Small intestine (tissue), 7 donors: ENCODE results near the gene PRRT3. TPM values are rescaled to one million over a fixed set of nuclear protein-coding genes. Genes with fewer than 3 reads are reported as not detected.

ENCODE experiments used
- DNase-seq, 2 donors: peaks; one replicate each; pipeline versions ENCODE4 v3.0.0 to v3.0.0-alpha.2; 2013
- FAIRE-seq: peaks from 2 replicates; lab custom pipeline; 2012; peaks lifted over from hg19 to GRCh38; lab: Jason Lieb, UNC
- H3K27ac ChIP-seq, 3 donors: one replicate each; pipeline ENCODE4 v1.5.1; 2013; ENCODE audit warnings: low read length in 2 of 3, mild to moderate bottlenecking in 2 of 3, control low read depth in 1 of 3, inconsistent platforms in 1 of 3, low read depth in 1 of 3, moderate library complexity in 1 of 3
- H3K27me3 ChIP-seq, 3 donors: one replicate each; pipeline ENCODE4 v1.6.1; 2013; ENCODE audit warnings: low read length in 3 of 3, inconsistent platforms in 1 of 3; ENCODE audit not compliant: control insufficient read depth in 3 of 3, insufficient read depth in 3 of 3
- H3K36me3 ChIP-seq, 3 donors: one replicate each; pipeline ENCODE4 v1.6.1; 2013; ENCODE audit warnings: low read length in 3 of 3, inconsistent platforms in 1 of 3, low read depth in 1 of 3, mild to moderate bottlenecking in 1 of 3, moderate library complexity in 1 of 3; ENCODE audit not compliant: control insufficient read depth in 3 of 3, insufficient read depth in 2 of 3
- H3K4me1 ChIP-seq, 3 donors: one replicate each; pipeline ENCODE4 v1.6.1; 2013; ENCODE audit warnings: low read length in 2 of 3, inconsistent platforms in 1 of 3, low read depth in 1 of 3, mild to moderate bottlenecking in 1 of 3, moderate library complexity in 1 of 3; ENCODE audit not compliant: control insufficient read depth in 3 of 3, insufficient read depth in 2 of 3
- H3K4me3 ChIP-seq, 3 donors: one replicate each; pipeline ENCODE4 v1.5.1; 2013; ENCODE audit warnings: low read length in 3 of 3, control low read depth in 1 of 3, inconsistent platforms in 1 of 3, low read depth in 1 of 3, mild to moderate bottlenecking in 1 of 3, moderate library complexity in 1 of 3
- H3K9me3 ChIP-seq, 2 donors: one replicate each; pipeline ENCODE4 v1.6.1; 2013; ENCODE audit warnings: low read depth in 1 of 2, low read length in 1 of 2; ENCODE audit not compliant: control insufficient read depth in 2 of 2, insufficient read depth in 1 of 2
- WGBS, 3 donors: extraction: QIAGEN DNeasy Blood & Tissue Kit; methylation state at CpG; one replicate each; pipeline ENCODE4 v1.1.7; 2013; 5-methylcytosine and 5-hydroxymethylcytosine counted together
- polyA plus RNA-seq, 4 donors: library from polyadenylated mRNA; stranded (reverse) in 3 of 4; unstranded in 1 of 4; fragments of 200-250 nt in 3 of 4; fragments of 120-200 nt in 1 of 4; gene quantifications; one replicate each; pipeline versions ENCODE4 v1.2.1 to v1.2.3, GENCODE V29; 2013
- donor health status: healthy with polysubstance abuse.
- donor health status: control.
- donor health status: control.
- donor health status: Bipolar disorder and iron deficiency.
- donor health status: healthy.

The PRRT3 gene
- polyA plus RNA-seq, 4 donors = 0.45 to 1.3 (median 0.82) TPM

DNA sequence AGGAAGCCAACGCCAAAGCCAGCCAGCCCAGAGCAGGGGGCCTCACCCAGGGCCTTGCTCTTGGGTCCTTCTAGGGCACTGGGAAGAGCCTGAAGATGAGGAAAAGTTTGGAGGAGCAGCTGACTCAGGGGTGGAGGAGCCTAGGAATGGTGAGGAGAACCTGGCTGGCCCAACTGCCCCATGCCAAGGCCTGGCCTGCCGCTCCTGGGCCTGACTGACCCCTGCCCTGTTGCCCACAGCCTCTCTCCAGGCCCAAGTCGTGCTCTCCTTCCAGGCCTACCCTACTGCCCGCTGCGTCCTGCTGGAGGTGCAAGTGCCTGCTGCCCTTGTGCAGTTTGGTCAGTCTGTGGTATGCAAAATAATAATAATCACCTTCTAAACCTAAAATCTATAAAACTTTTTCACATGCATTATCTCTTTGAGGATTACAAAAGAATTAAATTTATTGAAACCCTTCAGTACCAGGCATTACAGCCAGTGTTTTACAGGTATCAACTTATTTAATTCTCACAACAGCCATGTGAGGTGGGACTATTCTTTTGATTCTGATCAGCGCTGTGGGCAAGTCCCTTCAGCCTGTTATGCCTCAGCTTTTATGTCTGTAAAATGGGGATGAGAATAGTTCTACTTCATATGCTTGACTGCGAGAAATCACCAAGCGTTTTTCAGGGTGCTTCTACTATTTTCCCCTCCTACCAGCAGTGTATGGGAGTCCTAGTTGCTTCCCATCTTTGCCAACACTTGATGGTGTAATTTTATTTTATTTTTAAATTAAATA lies 33.8 kb downstream of the PRRT3 start:
- no peaks in the 10 kb centered on the region for H3K27me3 ChIP-seq
- H3K4me1 ChIP-seq = peaks cover 4 to 35% (median 4%) of the 10 kb centered on the region in 3 donors
- H3K9me3 ChIP-seq = no peaks in the 10 kb centered on the region
- DNase-seq = no peak
- H3K36me3 ChIP-seq = peaks cover 0 to 41% (median 2%) of the 10 kb centered on the region in 3 donors
- no peak for FAIRE-seq
- H3K4me3 ChIP-seq = peak overlapping the region in 1 of 3 donors; percentile 13
- no peak overlapping the region for H3K27ac ChIP-seq
- 84 to 91% (median 90%) methylated on average over 8 of the region's 8 CpGs for whole genome bisulfite sequencing, 3 donors

DNA sequence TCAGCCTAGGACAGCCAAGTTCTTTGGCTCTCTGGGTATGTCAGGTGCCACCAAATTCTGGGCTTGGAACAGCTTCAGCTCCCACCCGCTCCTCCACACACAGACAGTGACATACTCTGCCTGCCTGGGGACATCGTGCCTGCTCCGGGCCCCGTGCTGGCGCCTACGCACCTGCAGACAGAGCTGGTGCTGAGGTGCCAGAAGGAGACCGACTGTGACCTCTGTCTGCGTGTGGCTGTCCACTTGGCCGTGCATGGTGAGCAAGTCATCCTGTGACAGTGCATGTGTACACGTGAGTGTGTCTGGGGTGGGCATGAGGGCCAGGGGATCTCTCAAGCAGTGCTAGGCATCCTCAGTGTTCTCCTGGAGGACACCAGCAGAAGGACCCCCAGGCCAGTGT lies 34.4 kb downstream of the PRRT3 start:
- FAIRE-seq (no peak), DNase-seq (peak in 1 of 2 donors; percentile 20)
- H3K9me3 ChIP-seq = no peaks in the 10 kb centered on the region
- H3K4me3 ChIP-seq = peak overlapping the region in 2 of 3 donors; percentile 43 to 54
- H3K36me3 ChIP-seq = peaks cover 0 to 38% (median 2%) of the 10 kb centered on the region in 3 donors
- H3K27ac ChIP-seq = peak overlapping the region in 1 of 3 donors; percentile 77
- 22 to 57% (median 47%) methylated on average over 10 of the region's 10 CpGs for WGBS, 3 donors
- peaks cover 4 to 35% (median 4%) of the 10 kb centered on the region in 3 donors for H3K4me1 ChIP-seq
- H3K27me3 ChIP-seq = no peaks in the 10 kb centered on the region

DNA sequence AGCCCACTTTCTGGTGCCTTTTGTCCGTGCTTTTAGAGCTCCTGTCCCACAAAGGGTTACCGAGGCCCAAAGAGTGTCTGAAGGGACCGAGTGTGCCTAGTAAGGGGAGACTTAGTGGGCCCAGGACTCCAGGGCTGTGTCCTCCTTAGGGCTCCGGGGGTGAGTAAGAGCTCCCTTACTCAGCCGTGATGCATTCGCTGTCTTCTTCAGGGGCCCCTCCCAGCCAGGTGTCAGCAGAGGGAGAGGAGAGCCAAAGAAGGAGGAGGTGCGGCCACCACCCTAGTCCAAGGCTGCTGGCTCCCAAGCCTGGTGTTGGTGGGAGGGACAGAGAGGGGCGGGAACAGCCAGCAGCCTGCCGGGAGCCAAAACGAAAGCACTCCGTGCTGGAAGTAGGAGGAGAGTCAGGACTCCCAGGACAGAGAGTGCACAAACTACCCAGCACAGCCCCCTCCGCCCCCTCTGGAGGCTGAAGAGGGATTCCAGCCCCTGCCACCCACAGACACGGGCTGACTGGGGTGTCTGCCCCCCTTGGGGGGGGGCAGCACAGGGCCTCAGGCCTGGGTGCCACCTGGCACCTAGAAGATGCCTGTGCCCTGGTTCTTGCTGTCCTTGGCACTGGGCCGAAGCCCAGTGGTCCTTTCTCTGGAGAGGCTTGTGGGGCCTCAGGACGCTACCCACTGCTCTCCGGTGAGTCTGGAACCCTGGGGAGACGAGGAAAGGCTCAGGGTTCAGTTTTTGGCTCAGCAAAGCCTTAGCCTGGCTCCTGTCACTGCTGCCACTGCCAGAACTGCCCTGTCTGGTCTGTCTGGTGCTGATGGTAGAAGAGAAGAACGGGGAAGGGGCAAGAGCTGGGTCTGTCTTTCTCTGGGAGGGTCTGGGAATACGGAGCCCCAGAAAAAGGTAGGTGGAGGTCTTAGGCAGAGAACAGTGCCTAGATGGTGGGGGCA lies 35.2 kb downstream of the PRRT3 start, which contains the start of gene IL17RC:
TSS of gene IL17RC (plus strand) at position 365 of the 947 bp plus-strand sequence. CDS start at position 583, 218 bp downstream.
- FAIRE-seq (no peak), DNase-seq (peak; percentile 94 to 97)
- Histone ChIP-seq H3K27ac (peak within 1 kb of the TSS; percentile 83 to 86 (median 84)), H3K4me1 (peaks cover 4 to 35% (median 6%) of the 10 kb centered on the region in 3 donors), H3K27me3 (no peaks in the 10 kb centered on the region), H3K9me3 (no peaks in the 10 kb centered on the region), H3K36me3 (peaks cover 0 to 45% (median 2%) of the 10 kb centered on the region in 3 donors), H3K4me3 (peak within 1 kb of the TSS in 2 of 3 donors; percentile 48 to 54)
- 5 to 19% (median 16%) methylated on average over 17 to 19 of the region's 19 CpGs for WGBS, 3 donors

DNA sequence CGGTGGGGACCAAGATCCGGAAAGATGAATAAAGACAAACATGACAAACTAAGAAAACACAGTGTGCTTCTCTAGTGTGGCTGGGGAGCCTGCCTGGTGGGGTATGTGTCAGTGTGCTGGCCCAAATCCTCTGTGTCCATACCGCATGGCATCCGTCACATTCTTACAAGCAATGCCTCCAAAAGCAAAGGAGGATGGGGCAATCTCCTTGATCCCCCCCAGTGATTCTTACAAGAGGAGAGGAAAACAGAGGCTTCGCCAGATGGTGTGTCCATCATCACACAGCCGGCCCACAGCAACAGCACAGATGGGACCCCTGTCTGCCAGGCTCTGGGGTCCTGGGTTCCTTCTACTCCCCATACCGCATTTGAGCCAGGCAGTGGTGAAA lies 35.9 kb downstream of the PRRT3 start:
- FAIRE-seq (no peak), DNase-seq (no peak)
- Histone ChIP-seq H3K4me1 (peaks cover 4 to 35% (median 6%) of the 10 kb centered on the region in 3 donors), H3K27me3 (no peaks in the 10 kb centered on the region), H3K4me3 (peak overlapping the region in 1 of 3 donors; percentile 43), H3K36me3 (peaks cover 0 to 50% (median 3%) of the 10 kb centered on the region in 3 donors), H3K9me3 (no peaks in the 10 kb centered on the region), H3K27ac (peak overlapping the region; percentile 70 to 84 (median 83))
- WGBS, 3 donors = 24 to 50% (median 49%) methylated on average over 7 of the region's 7 CpGs

DNA sequence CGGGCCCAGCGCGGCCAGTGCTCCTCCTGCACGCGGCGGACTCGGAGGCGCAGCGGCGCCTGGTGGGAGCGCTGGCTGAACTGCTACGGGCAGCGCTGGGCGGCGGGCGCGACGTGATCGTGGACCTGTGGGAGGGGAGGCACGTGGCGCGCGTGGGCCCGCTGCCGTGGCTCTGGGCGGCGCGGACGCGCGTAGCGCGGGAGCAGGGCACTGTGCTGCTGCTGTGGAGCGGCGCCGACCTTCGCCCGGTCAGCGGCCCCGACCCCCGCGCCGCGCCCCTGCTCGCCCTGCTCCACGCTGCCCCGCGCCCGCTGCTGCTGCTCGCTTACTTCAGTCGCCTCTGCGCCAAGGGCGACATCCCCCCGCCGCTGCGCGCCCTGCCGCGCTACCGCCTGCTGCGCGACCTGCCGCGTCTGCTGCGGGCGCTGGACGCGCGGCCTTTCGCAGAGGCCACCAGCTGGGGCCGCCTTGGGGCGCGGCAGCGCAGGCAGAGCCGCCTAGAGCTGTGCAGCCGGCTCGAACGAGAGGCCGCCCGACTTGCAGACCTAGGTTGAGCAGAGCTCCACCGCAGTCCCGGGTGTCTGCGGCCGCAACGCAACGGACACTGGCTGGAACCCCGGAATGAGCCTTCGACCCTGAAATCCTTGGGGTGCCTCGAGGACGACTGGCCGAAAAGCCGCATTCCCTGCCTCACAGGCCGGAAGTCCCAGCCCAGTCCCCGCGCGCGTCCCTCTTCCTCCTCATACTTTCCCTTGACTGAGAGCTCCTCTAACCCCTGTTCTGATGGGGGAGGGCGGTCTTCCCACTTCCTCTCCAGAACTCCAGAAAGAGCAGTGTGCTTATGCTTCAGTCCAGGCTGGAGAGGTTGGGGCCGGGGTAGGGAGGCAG lies 36.7 kb downstream of the PRRT3 start:
- peak overlapping the region; percentile 80 to 86 (median 83) for H3K27ac ChIP-seq
- H3K36me3 ChIP-seq = peaks cover 0 to 51% (median 11%) of the 10 kb centered on the region in 3 donors
- H3K9me3 ChIP-seq = no peaks in the 10 kb centered on the region
- H3K27me3 ChIP-seq = no peaks in the 10 kb centered on the region
- no peak for FAIRE-seq
- peaks cover 4 to 35% (median 6%) of the 10 kb centered on the region in 3 donors for H3K4me1 ChIP-seq
- 0 to 1% (median 1%) methylated on average over 54 to 99 of the region's 99 CpGs for WGBS, 3 donors
- peak; percentile 55 to 81 for DNase-seq
- peak overlapping the region in 2 of 3 donors; percentile 48 to 53 for H3K4me3 ChIP-seq

DNA sequence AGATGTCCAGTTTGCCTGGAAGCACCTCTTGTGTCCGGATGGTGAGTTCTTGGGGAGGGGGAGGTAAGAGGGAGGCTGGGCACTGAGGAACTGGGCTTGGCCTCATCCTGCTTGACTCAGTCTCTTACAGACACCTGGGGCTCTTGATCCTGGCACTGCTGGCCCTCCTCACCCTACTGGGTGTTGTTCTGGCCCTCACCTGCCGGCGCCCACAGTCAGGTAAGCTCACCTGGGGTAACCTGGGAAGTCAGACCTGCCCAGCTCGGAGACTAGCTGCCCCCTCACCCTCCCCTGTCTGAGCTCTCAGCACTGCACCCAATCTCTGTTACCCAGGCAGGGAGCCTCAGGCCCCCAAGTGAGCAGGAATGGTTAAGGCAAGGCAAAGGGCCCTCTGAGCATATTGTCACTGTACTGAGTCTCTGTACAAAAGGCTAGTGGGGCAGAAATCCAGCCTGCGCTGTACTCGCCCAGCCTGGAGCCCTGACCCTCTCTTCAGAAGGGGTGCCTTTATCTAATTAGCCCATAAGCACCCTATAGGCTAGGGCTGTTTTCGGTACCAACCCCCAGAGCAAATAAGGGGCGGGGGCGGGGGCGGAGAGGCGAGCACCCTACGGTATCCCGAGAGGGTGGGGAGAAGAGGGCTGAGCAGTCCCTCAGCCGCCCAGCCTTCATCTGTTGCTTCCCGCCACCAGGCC lies 37.5 kb downstream of the PRRT3 start:
- H3K4me1 ChIP-seq = peaks cover 4 to 35% (median 6%) of the 10 kb centered on the region in 3 donors
- H3K27ac ChIP-seq = peak overlapping the region; percentile 78 to 86 (median 80)
- no peaks in the 10 kb centered on the region for H3K27me3 ChIP-seq
- peak overlapping the region in 2 of 3 donors; percentile 20 to 53 for H3K4me3 ChIP-seq
- H3K9me3 ChIP-seq = no peaks in the 10 kb centered on the region
- DNase-seq = no peak
- WGBS, 3 donors = 15 to 21% (median 19%) methylated on average over 15 of the region's 15 CpGs
- no peak for FAIRE-seq
- peaks cover 0 to 50% (median 11%) of the 10 kb centered on the region in 3 donors for H3K36me3 ChIP-seq

DNA sequence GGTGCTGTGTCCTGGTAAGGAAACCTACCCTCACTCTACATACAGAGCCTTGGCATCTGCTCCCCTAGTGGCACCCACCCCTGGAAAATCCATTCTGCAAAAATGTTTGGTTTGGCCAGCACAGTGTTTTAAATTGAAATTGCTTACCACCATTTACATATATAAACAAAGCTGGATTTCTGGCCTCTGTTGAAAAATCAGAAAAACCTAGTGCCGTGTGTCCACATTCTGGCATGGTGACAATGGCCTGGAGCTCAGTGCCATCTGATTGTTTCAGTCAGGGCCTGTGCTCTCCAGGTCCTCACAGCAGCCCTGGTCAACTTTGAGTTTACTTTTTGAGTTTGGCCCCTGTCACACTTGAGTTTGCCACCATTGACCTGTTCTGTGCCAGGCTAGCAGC lies 38.2 kb downstream of the PRRT3 start:
- FAIRE-seq = no peak
- Histone ChIP-seq H3K36me3 (peaks cover 0 to 55% (median 14%) of the 10 kb centered on the region in 3 donors), H3K4me3 (no peak overlapping the region), H3K27ac (peak overlapping the region in 1 of 3 donors; percentile 71), H3K4me1 (peaks cover 4 to 35% (median 6%) of the 10 kb centered on the region in 3 donors), H3K9me3 (no peaks in the 10 kb centered on the region), H3K27me3 (no peaks in the 10 kb centered on the region)
- DNase-seq = no peak
- 52 to 67% (median 64%) methylated on average over 1 of the region's 1 CpG for WGBS, 3 donors
